Mucosa of descending colon (tissue), 3 donors: ENCODE measurements around the gene NTNG1. TPM values are rescaled to one million over a fixed set of nuclear protein-coding genes. Genes with fewer than 3 reads are reported as not detected.

Experiments
- ATAC-seq: fragments of 200-7000 bp; cut with Tn5 transposase; one replicate; pipeline ENCODE4 v1.9.1; 2020; ENCODE audit warnings: mild to moderate bottlenecking, moderate library complexity
- DNase-seq, 3 donors: peaks; one replicate each; pipeline ENCODE4 v3.0.0-alpha.2; 2020
- H3K36me3 ChIP-seq: fragments of 200-600 bp; one replicate; pipeline ENCODE4 v1.8.0; 2021; ENCODE audit warnings: low read depth, mild to moderate bottlenecking
- H3K4me1 ChIP-seq: fragments of 200-600 bp; one replicate; pipeline ENCODE4 v1.8.0; 2021; ENCODE audit warnings: low read depth, mild to moderate bottlenecking
- H3K4me3 ChIP-seq: fragments of 200-600 bp; one replicate; pipeline ENCODE4 v1.8.0; 2021; ENCODE audit warnings: mild to moderate bottlenecking
- H3K9me3 ChIP-seq: fragments of 200-600 bp; one replicate; pipeline ENCODE4 v1.8.0; 2021; ENCODE audit warnings: mild to moderate bottlenecking
- intact Hi-C, 2 donors: fragments of 100-400 bp; cut with DNase I in 1 of 2; cut with micrococcal nuclease in 1 of 2; formaldehyde crosslinking; loops; one replicate each; pipeline versions ENCODE4 v1.11.0 to v1.11.1; 2022; cut with DNase I, micrococcal nuclease
- total RNA-seq, 3 donors: library from RNA; stranded (reverse); fragmentation: NEBNext Ultra II Directional in 2 of 3; extraction: Animal tissue kit (Norgen Biotek cat#: 25700) in 2 of 3; gene quantifications; one replicate each; pipeline versions ENCODE4 v1.2.1 to v1.2.4, GENCODE V29; 2021 to 2023
- TF ChIP-seq, protein P1 (sequence below): fragments of 200-600 bp; IDR thresholded peaks from one replicate; pipeline ENCODE4 v1.8.0; 2022; ENCODE audit warnings: antibody characterized with exemption, mild to moderate bottlenecking
- donor health status: DM: no; HTN: no; CAD: no; lungs with moderate emphysema.
- donor health status: DM: no; HTN: no; CAD: no.
- donor health status: DM: no; HTN: yes; CAD: no.

Gene NTNG1
- total RNA-seq, 3 donors from 2014 or later, result 0.23 to 2.5 (median 1.3) TPM

DNA sequence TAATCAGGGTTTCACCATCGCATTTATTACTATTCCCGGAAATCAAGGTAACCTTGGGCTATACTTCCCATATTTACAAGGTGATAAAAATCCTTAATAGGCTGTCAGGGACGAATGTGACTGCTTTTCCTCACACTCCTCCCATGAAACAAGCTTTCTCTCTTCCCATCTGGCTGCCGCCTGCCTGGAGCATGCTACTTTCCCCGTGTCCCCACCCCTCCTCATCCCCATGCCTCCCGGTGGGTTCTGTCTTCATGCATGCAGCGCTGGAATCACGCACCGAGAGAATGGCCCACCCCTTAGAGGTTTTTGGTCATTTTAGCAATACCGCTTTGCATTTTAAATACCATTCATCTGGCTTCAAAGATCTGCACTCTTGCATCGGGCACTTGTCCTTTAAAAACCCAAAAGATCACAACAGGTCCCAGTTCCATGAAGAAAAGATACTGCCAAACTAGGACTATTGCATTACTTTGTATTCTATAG lies 339.1 kb downstream of the NTNG1 start:
- no peak for ATAC-seq

DNA sequence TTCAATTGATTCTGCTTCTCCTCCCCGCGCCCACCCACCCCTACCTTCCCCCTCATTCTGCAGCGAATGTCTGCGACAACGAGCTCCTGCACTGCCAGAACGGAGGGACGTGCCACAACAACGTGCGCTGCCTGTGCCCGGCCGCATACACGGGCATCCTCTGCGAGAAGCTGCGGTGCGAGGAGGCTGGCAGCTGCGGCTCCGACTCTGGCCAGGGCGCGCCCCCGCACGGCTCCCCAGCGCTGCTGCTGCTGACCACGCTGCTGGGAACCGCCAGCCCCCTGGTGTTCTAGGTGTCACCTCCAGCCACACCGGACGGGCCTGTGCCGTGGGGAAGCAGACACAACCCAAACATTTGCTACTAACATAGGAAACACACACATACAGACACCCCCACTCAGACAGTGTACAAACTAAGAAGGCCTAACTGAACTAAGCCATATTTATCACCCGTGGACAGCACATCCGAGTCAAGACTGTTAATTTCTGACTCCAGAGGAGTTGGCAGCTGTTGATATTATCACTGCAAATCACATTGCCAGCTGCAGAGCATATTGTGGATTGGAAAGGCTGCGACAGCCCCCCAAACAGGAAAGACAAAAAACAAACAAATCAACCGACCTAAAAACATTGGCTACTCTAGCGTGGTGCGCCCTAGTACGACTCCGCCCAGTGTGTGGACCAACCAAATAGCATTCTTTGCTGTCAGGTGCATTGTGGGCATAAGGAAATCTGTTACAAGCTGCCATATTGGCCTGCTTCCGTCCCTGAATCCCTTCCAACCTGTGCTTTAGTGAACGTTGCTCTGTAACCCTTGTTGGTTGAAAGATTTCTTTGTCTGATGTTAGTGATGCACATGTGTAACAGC lies 339.9 kb downstream of the NTNG1 start:
- peak; percentile 53 for ATAC-seq
- no peaks in the 10 kb centered on the region for H3K4me1 ChIP-seq
- no peaks in the 10 kb centered on the region for H3K36me3 ChIP-seq
- no peaks in the 10 kb centered on the region for H3K9me3 ChIP-seq
- intact Hi-C loops, result no loop called here
- H3K4me3 ChIP-seq, result no peak overlapping the region
- TF ChIP-seq, protein P1, sequence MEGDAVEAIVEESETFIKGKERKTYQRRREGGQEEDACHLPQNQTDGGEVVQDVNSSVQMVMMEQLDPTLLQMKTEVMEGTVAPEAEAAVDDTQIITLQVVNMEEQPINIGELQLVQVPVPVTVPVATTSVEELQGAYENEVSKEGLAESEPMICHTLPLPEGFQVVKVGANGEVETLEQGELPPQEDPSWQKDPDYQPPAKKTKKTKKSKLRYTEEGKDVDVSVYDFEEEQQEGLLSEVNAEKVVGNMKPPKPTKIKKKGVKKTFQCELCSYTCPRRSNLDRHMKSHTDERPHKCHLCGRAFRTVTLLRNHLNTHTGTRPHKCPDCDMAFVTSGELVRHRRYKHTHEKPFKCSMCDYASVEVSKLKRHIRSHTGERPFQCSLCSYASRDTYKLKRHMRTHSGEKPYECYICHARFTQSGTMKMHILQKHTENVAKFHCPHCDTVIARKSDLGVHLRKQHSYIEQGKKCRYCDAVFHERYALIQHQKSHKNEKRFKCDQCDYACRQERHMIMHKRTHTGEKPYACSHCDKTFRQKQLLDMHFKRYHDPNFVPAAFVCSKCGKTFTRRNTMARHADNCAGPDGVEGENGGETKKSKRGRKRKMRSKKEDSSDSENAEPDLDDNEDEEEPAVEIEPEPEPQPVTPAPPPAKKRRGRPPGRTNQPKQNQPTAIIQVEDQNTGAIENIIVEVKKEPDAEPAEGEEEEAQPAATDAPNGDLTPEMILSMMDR, result no peak
- peak; percentile 13 to 54 (median 44) for DNase-seq

More for the DNA sequence above, 339.1 kb downstream of the NTNG1 start:
- no peaks in the 10 kb centered on the region for H3K4me1 ChIP-seq
- H3K4me3 ChIP-seq, result no peak overlapping the region
- no peaks in the 10 kb centered on the region for H3K36me3 ChIP-seq
- TF ChIP-seq, protein P1, result no peak
- intact Hi-C loops, result no loop called here
- DNase-seq, result no peak
- no peaks in the 10 kb centered on the region for H3K9me3 ChIP-seq

DNA sequence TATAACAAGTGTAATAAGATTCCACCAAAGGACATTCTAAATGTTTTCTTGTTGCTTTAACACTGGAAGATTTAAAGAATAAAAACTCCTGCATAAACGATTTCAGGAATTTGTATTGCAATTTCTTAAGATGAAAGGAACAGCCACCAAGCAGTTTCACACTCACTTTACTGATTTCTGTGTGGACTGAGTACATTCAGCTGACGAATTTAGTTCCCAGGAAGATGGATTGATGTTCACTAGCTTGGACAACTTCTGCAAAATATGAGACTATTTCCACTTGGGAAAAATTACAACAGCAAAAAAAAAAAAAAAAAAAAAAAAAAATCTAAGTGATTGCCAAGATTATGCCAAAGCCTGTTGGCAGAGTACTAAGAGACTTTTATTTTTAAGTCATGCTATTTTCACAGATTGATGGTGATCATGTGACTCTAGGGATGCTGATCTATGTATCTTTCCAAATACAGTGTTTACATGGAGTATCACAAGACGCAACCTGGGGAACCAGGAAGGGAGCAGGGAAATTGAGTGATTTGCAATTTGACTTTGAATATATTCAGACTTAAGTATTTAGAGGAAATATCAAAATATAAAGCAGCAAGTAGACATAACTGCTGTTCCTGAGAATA lies 341.0 kb downstream of the NTNG1 start:
- Histone ChIP-seq H3K4me3 (no peak overlapping the region), H3K36me3 (no peaks in the 10 kb centered on the region), H3K9me3 (no peaks in the 10 kb centered on the region), H3K4me1 (no peaks in the 10 kb centered on the region)
- intact Hi-C loops, result no loop called here
- DNase-seq (no peak), ATAC-seq (no peak)
- TF ChIP-seq, protein P1, result no peak

DNA sequence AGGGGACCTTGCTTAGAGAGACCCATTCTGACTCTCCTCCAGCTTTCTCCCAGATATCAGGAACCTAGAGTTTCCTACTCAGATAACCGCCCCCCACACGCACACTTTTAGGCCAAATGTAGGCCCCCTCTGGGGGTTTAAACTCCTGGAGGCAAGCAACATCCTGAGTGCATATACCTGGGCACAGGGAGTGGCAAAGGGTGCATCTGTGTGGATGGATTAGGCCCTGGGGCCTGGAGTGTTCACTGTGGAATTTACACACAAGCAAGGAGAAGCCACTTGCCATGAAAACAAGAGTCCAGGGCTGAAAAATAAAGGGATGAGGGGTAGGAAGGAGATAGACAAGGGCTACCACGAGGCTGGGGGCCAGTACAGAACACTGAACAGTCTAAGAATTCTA lies 343.1 kb downstream of the NTNG1 start:
- intact Hi-C loops, result no loop called here
- TF ChIP-seq, protein P1, result no peak
- no peak for ATAC-seq

DNA sequence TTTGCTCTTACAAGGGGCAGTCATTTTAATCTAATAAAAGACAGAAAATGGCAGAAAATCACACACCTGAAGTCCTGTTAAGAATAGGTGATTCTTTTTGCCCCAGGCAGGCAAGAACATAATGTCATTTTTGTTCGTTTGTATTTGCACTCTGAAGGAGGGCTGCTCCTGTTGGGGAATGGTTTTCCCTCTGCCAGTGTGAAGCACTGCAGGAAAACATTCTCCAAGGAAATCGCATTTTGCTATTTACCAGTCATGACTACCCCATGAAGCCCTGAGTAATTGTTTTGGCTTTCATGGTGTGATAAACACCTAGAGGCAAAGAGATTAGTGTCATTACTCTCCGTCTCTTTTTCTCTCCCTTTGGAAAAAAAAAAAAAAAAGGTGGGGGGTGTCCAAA lies 345.5 kb downstream of the NTNG1 start:
- no peak for DNase-seq
- Histone ChIP-seq H3K9me3 (no peaks in the 10 kb centered on the region), H3K36me3 (no peaks in the 10 kb centered on the region), H3K4me1 (no peaks in the 10 kb centered on the region), H3K4me3 (no peak overlapping the region)
- intact Hi-C loops, result no loop called here
- no peak for ATAC-seq
- TF ChIP-seq, protein P1, result no peak

More for the DNA sequence above, 343.1 kb downstream of the NTNG1 start:
- no peak overlapping the region for H3K4me3 ChIP-seq
- no peaks in the 10 kb centered on the region for H3K36me3 ChIP-seq
- DNase-seq, result no peak
- H3K9me3 ChIP-seq, result no peaks in the 10 kb centered on the region
- H3K4me1 ChIP-seq, result no peaks in the 10 kb centered on the region
